Loucy (cell line): ENCODE results near the gene TMTC2.

Experiments
- EZH2phosphoT487 ChIP-seq: fragments of 200-600 bp; IDR thresholded peaks from 2 replicates; pipeline ENCODE4 v1.6.1; 2018; ENCODE audit warnings: antibody characterized with exemption, mild to moderate bottlenecking, moderate library complexity, borderline replicate concordance
- TF ChIP-seq, protein P1 (sequence below): fragments of 200-600 bp; sonication (generic); conservative IDR thresholded peaks from 2 replicates; pipeline ENCODE4 v1.5.1; 2014; ENCODE audit warnings: mild to moderate bottlenecking, antibody characterized with exemption, low read length

DNA sequence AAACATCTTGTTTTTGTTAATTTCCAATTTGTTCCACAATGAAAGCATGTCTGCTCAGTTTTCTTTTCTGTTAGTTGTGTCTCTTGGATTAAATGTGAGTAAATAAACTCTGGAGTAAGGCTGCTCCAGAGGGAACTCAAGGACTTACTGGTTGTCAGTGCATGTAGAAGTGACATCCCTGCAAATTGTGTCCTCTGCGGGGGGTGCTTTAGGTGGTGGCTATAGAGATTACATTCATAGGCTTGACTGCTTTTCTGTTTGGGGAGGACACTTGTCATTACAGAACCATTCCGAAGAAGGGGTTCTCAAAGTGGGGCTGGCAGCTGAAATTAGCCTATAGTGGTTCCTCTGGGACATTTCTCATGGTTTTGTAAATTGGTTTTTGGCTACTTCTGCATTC, 8.8 kb downstream of the TMTC2 start:
- TF ChIP-seq, protein P1, sequence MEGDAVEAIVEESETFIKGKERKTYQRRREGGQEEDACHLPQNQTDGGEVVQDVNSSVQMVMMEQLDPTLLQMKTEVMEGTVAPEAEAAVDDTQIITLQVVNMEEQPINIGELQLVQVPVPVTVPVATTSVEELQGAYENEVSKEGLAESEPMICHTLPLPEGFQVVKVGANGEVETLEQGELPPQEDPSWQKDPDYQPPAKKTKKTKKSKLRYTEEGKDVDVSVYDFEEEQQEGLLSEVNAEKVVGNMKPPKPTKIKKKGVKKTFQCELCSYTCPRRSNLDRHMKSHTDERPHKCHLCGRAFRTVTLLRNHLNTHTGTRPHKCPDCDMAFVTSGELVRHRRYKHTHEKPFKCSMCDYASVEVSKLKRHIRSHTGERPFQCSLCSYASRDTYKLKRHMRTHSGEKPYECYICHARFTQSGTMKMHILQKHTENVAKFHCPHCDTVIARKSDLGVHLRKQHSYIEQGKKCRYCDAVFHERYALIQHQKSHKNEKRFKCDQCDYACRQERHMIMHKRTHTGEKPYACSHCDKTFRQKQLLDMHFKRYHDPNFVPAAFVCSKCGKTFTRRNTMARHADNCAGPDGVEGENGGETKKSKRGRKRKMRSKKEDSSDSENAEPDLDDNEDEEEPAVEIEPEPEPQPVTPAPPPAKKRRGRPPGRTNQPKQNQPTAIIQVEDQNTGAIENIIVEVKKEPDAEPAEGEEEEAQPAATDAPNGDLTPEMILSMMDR: no peak
- TF ChIP-seq EZH2phosphoT487: no peak
